Activated naive CD4-positive, alpha-beta T cell treated with anti-CD3 and anti-CD28 coated beads, Interleukin-2, amount 50 U/mL, for 16 hours (primary cell): ENCODE data around the gene SYTL3.
"Not testable (repeated sequence)": the region's sequence is repeated elsewhere in the genome, so short reads cannot be mapped to it uniquely, and the experiment has no call there.

Source experiments
- DNase-seq: peaks from one replicate; pipeline ENCODE4 v3.0.0-alpha.2; 2020

The SYTL3 gene

GRCh38 chr6:158649289-158650143 lies at the start of gene SYTL3:
TSS of gene SYTL3 (plus strand) at chr6:158650054. CDS start at chr6:158663269, 13,215 bp downstream.
- peak; percentile 76 for DNase-seq

GRCh38 chr6:158603261-158604047 lies 46.4 kb upstream of the SYTL3 start:
- no peak for DNase-seq

- DNase-seq, result no peak
Observed at GRCh38 chr6:158604048-158604406, 45.8 kb upstream of the SYTL3 start.

GRCh38 chr6:158605266-158605878 lies 44.5 kb upstream of the SYTL3 start:
- DNase-seq, result peak; percentile 53

- not testable (repeated sequence) for DNase-seq
Observed at GRCh38 chr6:158606011-158606410, 43.8 kb upstream of the SYTL3 start.

- no peak for DNase-seq
Observed at GRCh38 chr6:158606935-158607334, 42.9 kb upstream of the SYTL3 start.

GRCh38 chr6:158607411-158608170 lies 42.3 kb upstream of the SYTL3 start:
- DNase-seq, result no peak

- DNase-seq, result no peak
Observed at GRCh38 chr6:158608221-158608620, 41.6 kb upstream of the SYTL3 start.

- DNase-seq, result no peak
Observed at GRCh38 chr6:158609455-158610155, 40.2 kb upstream of the SYTL3 start.

- no peak for DNase-seq
Observed at GRCh38 chr6:158610319-158610968, 39.4 kb upstream of the SYTL3 start.

- DNase-seq, result no peak
Observed at GRCh38 chr6:158611039-158611438, 38.8 kb upstream of the SYTL3 start.

GRCh38 chr6:158611541-158612370 lies 38.1 kb upstream of the SYTL3 start:
- no peak for DNase-seq

- not testable (repeated sequence) for DNase-seq
Observed at GRCh38 chr6:158614606-158615005, 35.2 kb upstream of the SYTL3 start.

GRCh38 chr6:158618289-158618688 lies 31.6 kb upstream of the SYTL3 start:
- DNase-seq, result not testable (repeated sequence)

GRCh38 chr6:158619922-158620801 lies 29.7 kb upstream of the SYTL3 start:
- no peak for DNase-seq

GRCh38 chr6:158620963-158621693 lies 28.7 kb upstream of the SYTL3 start:
- DNase-seq, result no peak

- no peak for DNase-seq
Observed at GRCh38 chr6:158621694-158622544, 27.9 kb upstream of the SYTL3 start.
